ENCODE results near the gene BORA.
"Not testable (repeated sequence)": the region's sequence is repeated elsewhere in the genome, so short reads cannot be mapped to it uniquely, and the experiment has no call there.

BORA gene

DNA sequence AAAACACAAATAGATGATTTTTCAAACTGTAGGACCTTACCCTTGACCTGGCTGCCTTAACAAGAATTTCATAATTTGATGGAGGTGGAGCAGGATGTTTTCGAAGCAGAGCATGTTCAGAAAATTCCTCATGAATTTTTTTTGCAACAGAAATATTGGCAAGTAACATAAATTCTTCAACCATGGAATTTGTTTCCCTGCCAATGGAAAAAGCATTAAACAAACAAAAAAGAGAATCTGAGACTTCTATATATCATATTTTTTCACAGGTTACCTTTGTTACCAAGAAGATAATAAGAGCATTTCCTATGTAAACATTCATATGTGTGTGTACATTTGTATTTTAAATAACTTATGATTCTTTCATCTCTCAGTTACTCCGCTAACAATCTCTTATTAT lies 35.7 kb downstream of the BORA start:
- TF ChIP-seq, protein P1, sequence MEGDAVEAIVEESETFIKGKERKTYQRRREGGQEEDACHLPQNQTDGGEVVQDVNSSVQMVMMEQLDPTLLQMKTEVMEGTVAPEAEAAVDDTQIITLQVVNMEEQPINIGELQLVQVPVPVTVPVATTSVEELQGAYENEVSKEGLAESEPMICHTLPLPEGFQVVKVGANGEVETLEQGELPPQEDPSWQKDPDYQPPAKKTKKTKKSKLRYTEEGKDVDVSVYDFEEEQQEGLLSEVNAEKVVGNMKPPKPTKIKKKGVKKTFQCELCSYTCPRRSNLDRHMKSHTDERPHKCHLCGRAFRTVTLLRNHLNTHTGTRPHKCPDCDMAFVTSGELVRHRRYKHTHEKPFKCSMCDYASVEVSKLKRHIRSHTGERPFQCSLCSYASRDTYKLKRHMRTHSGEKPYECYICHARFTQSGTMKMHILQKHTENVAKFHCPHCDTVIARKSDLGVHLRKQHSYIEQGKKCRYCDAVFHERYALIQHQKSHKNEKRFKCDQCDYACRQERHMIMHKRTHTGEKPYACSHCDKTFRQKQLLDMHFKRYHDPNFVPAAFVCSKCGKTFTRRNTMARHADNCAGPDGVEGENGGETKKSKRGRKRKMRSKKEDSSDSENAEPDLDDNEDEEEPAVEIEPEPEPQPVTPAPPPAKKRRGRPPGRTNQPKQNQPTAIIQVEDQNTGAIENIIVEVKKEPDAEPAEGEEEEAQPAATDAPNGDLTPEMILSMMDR (conservative IDR thresholded peaks at IDR 0.05): no peak
- TF ChIP-seq ZFX (IDR thresholded peaks at IDR 0.05): no peak
- no peak overlapping the region for H3K27ac ChIP-seq

DNA sequence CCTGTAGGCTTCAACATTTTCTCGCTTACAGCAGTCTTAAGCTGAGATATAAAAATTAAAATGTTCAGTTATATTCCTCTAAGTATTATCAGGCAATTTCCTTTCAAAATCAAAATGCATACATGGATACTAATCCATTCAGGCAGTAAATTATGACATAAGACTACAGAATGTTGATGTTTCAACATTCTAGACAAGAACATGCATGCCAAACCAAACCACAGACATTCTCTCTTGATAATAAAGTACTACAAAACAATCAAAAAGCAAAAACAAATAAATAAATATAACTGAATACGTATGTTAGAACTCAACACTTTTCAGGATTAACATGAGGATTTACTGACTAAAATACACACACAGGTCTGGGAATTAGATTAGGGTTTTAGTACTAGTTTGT lies 46.3 kb downstream of the BORA start:
- no peak overlapping the region for H3K27ac ChIP-seq
- no peak for TF ChIP-seq ZFX (IDR thresholded peaks at IDR 0.05)
- TF ChIP-seq, protein P1 (conservative IDR thresholded peaks at IDR 0.05): no peak

DNA sequence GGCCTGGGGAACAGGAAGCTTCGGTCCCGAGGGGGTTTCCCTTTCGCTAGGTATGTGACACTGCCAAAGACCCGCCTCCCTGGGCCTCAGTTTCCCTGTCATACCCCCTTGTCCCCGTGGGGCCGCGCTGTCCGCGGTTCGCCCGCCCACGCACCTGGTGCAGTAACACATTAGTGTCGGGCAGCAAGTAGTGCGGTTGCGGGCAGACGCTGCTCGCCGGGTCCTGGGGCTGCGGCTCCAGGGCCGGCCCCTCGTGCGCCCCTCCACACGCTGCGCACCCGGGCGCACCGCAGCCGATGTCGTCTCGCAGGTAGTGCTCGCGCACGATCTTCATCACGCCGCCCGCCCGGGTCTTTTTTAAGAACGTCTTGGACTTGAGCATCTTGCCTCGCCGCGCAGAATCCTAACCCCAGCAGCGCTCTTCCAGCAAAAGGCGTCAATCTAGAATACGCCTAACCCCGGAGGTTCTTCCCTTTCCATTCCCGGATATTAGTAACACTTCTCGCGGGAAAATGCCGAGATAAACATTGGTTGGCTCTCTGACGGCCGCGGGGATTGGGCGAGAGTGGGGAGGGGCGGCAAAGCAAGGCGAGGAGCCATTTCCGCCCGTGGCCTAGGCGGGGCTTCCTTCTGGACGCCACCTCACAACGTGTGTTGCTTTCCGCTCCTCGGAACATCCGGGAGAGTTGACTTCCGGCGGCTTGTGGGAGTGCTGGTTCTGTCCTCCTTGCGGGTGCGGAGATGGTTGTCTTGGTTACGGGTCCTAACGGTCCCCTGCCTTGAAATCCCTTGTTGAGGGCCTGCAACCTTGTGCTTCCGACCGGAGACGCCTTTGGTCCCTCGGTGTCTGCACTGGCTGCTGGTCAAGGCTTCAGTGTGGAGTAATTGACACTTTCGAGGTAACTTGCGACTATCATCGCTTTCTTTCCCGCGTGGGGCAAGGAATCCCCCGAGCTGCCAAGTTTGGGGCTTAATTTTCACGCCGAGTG lies 54.0 kb downstream of the BORA start, which contains the start of the genes DIS3 and PIBF1:
TSS of gene DIS3 (minus strand) at position 450 of the 989 bp plus-strand sequence. CDS start at position 382, 68 bp downstream.
TSS of gene PIBF1 (plus strand) at position 683 of the 989 bp plus-strand sequence. CDS start 1,337 bp downstream, outside the sequence.
- peak within 1 kb of the TSS; percentile 78 for H3K27ac ChIP-seq
- TF ChIP-seq ZFX (IDR thresholded peaks at IDR 0.05): no peak
- TF ChIP-seq, protein P1 (conservative IDR thresholded peaks at IDR 0.05): no peak

DNA sequence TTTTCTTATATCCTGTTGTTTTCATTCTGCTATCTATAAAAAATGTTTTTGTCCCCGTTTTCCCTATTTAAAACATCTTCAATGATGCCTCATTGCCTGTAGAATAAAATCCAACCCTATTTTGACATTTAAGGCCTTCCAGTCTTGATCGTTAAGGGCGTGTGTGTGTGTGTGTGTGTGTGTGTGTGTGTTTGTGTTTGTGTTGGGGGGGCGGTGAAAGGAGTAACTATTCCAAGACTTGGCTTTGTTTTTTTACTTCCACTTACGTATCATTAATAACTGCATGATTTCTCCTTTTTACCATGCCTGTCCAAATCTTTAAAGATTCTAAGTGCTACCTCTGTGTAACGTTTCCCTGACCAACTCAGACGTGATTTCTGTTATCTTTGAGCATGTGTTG lies 55.0 kb downstream of the BORA start:
- no peak for TF ChIP-seq ZFX (IDR thresholded peaks at IDR 0.05)
- TF ChIP-seq, protein P1 (conservative IDR thresholded peaks at IDR 0.05): no peak

DNA sequence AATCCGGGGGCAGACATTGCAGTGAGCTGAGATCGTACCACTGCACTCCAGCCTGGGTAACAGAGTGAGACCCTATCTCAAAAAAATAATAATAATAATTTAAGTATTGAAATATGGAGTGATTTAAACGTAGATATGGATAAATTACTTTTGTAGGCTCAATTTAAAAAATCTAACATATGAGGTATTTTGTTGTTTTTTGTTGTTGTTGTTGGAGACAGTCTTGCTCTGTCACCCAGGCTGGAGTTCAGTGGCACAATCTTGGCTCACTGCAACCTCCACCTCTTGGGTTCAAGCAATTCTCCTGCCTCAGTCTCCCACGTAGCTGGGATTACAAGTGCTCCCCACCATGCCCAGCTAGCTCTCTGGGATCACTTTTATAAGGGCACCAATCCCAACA lies 57.0 kb downstream of the BORA start:
- H3K27ac ChIP-seq: not testable (repeated sequence)

More for the DNA sequence above, 55.0 kb downstream of the BORA start:
- H3K27ac ChIP-seq: no peak overlapping the region

DNA sequence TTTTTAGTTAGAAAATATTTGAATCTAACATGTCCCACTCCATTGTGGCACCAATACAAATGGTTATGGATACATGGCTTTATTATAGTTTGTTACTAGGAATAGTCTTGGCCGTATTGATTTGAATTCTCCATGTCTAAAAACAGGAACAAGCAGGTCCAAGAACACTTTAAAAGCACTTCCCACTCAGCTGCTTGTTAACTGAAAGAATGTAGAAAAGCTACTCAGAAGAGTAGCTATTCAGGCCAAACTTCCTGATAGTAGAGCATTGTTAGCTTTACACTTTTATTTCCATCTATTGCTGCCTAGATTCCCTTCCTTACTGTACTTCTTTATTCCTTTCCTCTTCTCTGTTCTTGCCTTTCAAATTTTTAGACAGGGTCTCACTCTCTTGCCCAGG lies 61.1 kb downstream of the BORA start:
- TF ChIP-seq ZFX (IDR thresholded peaks at IDR 0.05): no peak
- TF ChIP-seq, protein P1 (conservative IDR thresholded peaks at IDR 0.05): no peak
- no peak overlapping the region for H3K27ac ChIP-seq

DNA sequence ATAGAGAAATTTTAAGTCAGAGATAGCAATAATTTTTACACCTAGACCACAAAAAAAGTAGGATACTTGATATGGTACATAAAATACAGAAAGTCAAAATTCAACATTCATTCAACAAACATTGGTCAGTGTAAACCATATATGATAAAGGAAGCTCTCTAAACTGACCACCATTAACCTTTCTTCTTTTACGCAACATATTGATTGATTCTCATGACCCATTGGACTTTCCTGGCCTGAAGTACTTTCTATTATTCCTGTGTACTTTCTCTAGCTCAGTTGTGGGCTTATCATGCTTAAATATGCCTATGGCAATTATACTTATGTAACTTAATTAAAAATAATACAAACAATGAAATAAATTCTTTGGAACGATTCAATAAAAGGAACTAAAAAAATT lies 64.9 kb downstream of the BORA start:
- no peak overlapping the region for H3K27ac ChIP-seq
- TF ChIP-seq, protein P1 (conservative IDR thresholded peaks at IDR 0.05): no peak
- TF ChIP-seq ZFX (IDR thresholded peaks at IDR 0.05): no peak

Data from C4-2B (cell line).